HepG2 (cell line): ENCODE data around the gene CYTH1. TPM values are rescaled to one million over a fixed set of nuclear protein-coding genes. Genes with fewer than 3 reads are reported as not detected.

Experiments used
- FOXA1 ChIP-seq, 2 experiments: fragments of 450-650 bp in 1 of 2; sonication (generic) in 1 of 2; formaldehyde crosslinking in 1 of 2; IDR thresholded peaks; 2 replicates each; pipeline versions ENCODE4 v1.4.0 to v1.6.1; 2016 to 2020; ENCODE audit warnings: missing genetic modification reagents in 1 of 2
- FOXP1 ChIP-seq, 2 experiments: fragments of 450-650 bp in 1 of 2; IDR thresholded peaks; 2 replicates each; pipeline ENCODE4 v1.6.1; 2017 to 2018; ENCODE audit warnings: antibody characterized with exemption in 1 of 2
- GPN1 ChIP-seq: sonication (generic); formaldehyde crosslinking; IDR thresholded peaks from 2 replicates; pipeline ENCODE4 v1.5.1; 2020; ENCODE audit warnings: missing genetic modification reagents, borderline replicate concordance
- MIER3 ChIP-seq: IDR thresholded peaks from 2 replicates; pipeline ENCODE4 v1.6.1; 2016; ENCODE audit warnings: missing compliant biosample characterization, borderline replicate concordance
- MIXL1 ChIP-seq: IDR thresholded peaks from 2 replicates; pipeline ENCODE4 v1.6.1; 2016
- NCOA1 ChIP-seq: sonication (generic); formaldehyde crosslinking; IDR thresholded peaks from 2 replicates; pipeline ENCODE4 v1.9.0; 2021; ENCODE audit warnings: missing genetic modification reagents
- NCOA2 ChIP-seq: sonication (generic); formaldehyde crosslinking; IDR thresholded peaks from 2 replicates; pipeline ENCODE4 v1.8.0; 2022; ENCODE audit warnings: inconsistent platforms
- RNF2 ChIP-seq: fragments of 450-650 bp; conservative IDR thresholded peaks from 2 replicates; pipeline ENCODE4 v1.6.1; 2016; ENCODE audit warnings: low read depth
- SIX4 ChIP-seq: sonication (generic); formaldehyde crosslinking; IDR thresholded peaks from 2 replicates; pipeline ENCODE4 v1.4.0; 2020; ENCODE audit warnings: missing genetic modification reagents
- ZEB1 ChIP-seq: IDR thresholded peaks from 2 replicates; pipeline ENCODE4 v1.6.1; 2012; ENCODE audit warnings: mild to moderate bottlenecking, low read depth, inconsistent platforms; ENCODE audit not compliant: insufficient replicate concordance
- ZNF180 ChIP-seq: sonication (generic); formaldehyde crosslinking; IDR thresholded peaks from 2 replicates; pipeline ENCODE4 v1.4.0; 2020; ENCODE audit warnings: low read depth, missing genetic modification reagents, borderline replicate concordance
- ZNF432 ChIP-seq: sonication (generic); formaldehyde crosslinking; IDR thresholded peaks from 2 replicates; pipeline ENCODE4 v1.5.0; 2020; ENCODE audit warnings: missing genetic modification reagents, mild to moderate bottlenecking, borderline replicate concordance
- polyA plus RNA-seq, 8 experiments: library from polyadenylated mRNA; depleted of rRNA in 3 of 8; stranded (reverse) in 7 of 8; unstranded in 1 of 8; fragments of >200 nt; fragmentation: Illumina TruSeq in 4 of 8; extraction: Trizol in 4 of 8; gene quantifications; 2 replicates each; pipeline versions ENCODE4 v1.2.1 to v1.2.3, GENCODE V29; 2011 to 2016; ENCODE audit warnings: low read depth in 4 of 8, missing spikeins in 1 of 8, mixed read lengths in 1 of 8; ENCODE audit not compliant: insufficient read depth in 1 of 8
- total RNA-seq, 5 experiments: library from RNA; depleted of rRNA; stranded (reverse); fragments of >200 nt; fragmentation: Illumina TruSeq; extraction: Trizol; gene quantifications; 2 replicates each; pipeline ENCODE4 v1.2.3, GENCODE V29; 2016; ENCODE audit warnings: low read depth in 1 of 5
- TF ChIP-seq, protein P1 (sequence below): sonication (generic); formaldehyde crosslinking; IDR thresholded peaks from 2 replicates; pipeline ENCODE4 v1.4.0; 2020; ENCODE audit warnings: mild to moderate bottlenecking, missing genetic modification reagents, borderline replicate concordance
- TF ChIP-seq, protein P2 (sequence below): sonication (generic); formaldehyde crosslinking; IDR thresholded peaks from 2 replicates; pipeline ENCODE4 v1.8.0; 2022; ENCODE audit warnings: mild to moderate bottlenecking, missing genetic modification reagents, moderate library complexity
- TF ChIP-seq, protein P3 (sequence below): fragments of 450-650 bp; IDR thresholded peaks from 2 replicates; pipeline ENCODE4 v1.6.1; 2016
- TF ChIP-seq, protein P4 (sequence below): IDR thresholded peaks from 2 replicates; pipeline ENCODE4 v1.4.0; 2020; ENCODE audit warnings: mild to moderate bottlenecking, missing genetic modification reagents

CYTH1 gene
- total and polyA plus RNA-seq, 2 of the 13 experiments (the other 11 are each of a cell fraction or from before 2014, with no cell fraction given), result 20.1 to 48.9 TPM

DNA sequence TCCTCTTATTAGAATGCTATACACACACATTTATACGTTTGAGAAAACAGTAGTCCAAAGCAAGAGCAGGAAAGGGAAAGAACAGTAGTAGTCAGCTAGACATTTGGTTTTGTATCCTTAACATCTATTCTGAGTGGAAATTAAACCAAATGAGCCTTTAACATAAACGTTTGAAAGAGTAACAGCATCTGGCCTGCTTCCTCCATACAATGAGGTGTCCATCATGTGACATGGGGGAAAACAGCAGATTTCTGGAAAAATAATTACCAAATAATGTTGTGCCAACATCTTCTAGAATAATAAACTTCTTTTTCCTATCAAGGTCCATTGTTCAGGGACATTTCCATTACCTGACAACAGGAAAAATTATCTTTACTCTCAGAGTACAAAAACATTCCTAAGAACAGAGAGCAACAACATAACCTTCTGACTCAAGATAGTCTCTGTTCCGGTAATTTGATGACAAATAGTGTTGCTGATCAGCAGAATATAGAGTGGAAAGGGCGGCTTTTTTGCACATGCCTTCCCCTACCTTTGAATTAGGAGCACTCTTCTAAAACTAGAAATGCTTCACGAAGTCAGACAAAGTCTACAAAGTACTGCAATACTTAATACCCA, 20.2 kb downstream of the CYTH1 start (continued):
- TF ChIP-seq NCOA1 (CRISPR knock-in tag) (no peak), MIXL1 (0 out of 2 replicates have a peak, but pooled peaks have one; percentile 39), NCOA2 (CRISPR knock-in tag) (peak; percentile 20; the same call in 1 of the 2 replicates), SIX4 (no peak), RNF2 (no peak), MIER3 (no peak), ZNF180 (CRISPR knock-in tag) (no peak), GPN1 (CRISPR knock-in tag) (no peak), FOXP1 (IDR thresholded peaks at IDR 0.05) (no peak), FOXP1 (CRISPR knock-in tag; IDR thresholded peaks at IDR 0.05) (0 out of 2 replicates have a peak, but pooled peaks have one; percentile 36), ZNF432 (CRISPR knock-in tag) (no peak), ZEB1 (no peak), FOXA1 (IDR thresholded peaks at IDR 0.05) (no peak), FOXA1 (CRISPR knock-in tag; IDR thresholded peaks at IDR 0.05) (no peak)
- TF ChIP-seq, protein P1, sequence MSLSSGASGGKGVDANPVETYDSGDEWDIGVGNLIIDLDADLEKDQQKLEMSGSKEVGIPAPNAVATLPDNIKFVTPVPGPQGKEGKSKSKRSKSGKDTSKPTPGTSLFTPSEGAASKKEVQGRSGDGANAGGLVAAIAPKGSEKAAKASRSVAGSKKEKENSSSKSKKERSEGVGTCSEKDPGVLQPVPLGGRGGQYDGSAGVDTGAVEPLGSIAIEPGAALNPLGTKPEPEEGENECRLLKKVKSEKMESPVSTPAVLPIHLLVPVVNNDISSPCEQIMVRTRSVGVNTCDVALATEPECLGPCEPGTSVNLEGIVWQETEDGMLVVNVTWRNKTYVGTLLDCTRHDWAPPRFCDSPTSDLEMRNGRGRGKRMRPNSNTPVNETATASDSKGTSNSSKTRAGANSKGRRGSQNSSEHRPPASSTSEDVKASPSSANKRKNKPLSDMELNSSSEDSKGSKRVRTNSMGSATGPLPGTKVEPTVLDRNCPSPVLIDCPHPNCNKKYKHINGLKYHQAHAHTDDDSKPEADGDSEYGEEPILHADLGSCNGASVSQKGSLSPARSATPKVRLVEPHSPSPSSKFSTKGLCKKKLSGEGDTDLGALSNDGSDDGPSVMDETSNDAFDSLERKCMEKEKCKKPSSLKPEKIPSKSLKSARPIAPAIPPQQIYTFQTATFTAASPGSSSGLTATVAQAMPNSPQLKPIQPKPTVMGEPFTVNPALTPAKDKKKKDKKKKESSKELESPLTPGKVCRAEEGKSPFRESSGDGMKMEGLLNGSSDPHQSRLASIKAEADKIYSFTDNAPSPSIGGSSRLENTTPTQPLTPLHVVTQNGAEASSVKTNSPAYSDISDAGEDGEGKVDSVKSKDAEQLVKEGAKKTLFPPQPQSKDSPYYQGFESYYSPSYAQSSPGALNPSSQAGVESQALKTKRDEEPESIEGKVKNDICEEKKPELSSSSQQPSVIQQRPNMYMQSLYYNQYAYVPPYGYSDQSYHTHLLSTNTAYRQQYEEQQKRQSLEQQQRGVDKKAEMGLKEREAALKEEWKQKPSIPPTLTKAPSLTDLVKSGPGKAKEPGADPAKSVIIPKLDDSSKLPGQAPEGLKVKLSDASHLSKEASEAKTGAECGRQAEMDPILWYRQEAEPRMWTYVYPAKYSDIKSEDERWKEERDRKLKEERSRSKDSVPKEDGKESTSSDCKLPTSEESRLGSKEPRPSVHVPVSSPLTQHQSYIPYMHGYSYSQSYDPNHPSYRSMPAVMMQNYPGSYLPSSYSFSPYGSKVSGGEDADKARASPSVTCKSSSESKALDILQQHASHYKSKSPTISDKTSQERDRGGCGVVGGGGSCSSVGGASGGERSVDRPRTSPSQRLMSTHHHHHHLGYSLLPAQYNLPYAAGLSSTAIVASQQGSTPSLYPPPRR (CRISPR knock-in tag), result 0 out of 2 replicates have a peak, but pooled peaks have one; percentile 19
- TF ChIP-seq, protein P2, sequence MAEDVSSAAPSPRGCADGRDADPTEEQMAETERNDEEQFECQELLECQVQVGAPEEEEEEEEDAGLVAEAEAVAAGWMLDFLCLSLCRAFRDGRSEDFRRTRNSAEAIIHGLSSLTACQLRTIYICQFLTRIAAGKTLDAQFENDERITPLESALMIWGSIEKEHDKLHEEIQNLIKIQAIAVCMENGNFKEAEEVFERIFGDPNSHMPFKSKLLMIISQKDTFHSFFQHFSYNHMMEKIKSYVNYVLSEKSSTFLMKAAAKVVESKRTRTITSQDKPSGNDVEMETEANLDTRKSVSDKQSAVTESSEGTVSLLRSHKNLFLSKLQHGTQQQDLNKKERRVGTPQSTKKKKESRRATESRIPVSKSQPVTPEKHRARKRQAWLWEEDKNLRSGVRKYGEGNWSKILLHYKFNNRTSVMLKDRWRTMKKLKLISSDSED (CRISPR knock-in tag), result no peak
- TF ChIP-seq, protein P3, sequence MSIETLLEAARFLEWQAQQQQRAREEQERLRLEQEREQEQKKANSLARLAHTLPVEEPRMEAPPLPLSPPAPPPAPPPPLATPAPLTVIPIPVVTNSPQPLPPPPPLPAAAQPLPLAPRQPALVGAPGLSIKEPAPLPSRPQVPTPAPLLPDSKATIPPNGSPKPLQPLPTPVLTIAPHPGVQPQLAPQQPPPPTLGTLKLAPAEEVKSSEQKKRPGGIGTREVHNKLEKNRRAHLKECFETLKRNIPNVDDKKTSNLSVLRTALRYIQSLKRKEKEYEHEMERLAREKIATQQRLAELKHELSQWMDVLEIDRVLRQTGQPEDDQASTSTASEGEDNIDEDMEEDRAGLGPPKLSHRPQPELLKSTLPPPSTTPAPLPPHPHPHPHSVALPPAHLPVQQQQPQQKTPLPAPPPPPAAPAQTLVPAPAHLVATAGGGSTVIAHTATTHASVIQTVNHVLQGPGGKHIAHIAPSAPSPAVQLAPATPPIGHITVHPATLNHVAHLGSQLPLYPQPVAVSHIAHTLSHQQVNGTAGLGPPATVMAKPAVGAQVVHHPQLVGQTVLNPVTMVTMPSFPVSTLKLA, result no peak
- TF ChIP-seq, protein P4, sequence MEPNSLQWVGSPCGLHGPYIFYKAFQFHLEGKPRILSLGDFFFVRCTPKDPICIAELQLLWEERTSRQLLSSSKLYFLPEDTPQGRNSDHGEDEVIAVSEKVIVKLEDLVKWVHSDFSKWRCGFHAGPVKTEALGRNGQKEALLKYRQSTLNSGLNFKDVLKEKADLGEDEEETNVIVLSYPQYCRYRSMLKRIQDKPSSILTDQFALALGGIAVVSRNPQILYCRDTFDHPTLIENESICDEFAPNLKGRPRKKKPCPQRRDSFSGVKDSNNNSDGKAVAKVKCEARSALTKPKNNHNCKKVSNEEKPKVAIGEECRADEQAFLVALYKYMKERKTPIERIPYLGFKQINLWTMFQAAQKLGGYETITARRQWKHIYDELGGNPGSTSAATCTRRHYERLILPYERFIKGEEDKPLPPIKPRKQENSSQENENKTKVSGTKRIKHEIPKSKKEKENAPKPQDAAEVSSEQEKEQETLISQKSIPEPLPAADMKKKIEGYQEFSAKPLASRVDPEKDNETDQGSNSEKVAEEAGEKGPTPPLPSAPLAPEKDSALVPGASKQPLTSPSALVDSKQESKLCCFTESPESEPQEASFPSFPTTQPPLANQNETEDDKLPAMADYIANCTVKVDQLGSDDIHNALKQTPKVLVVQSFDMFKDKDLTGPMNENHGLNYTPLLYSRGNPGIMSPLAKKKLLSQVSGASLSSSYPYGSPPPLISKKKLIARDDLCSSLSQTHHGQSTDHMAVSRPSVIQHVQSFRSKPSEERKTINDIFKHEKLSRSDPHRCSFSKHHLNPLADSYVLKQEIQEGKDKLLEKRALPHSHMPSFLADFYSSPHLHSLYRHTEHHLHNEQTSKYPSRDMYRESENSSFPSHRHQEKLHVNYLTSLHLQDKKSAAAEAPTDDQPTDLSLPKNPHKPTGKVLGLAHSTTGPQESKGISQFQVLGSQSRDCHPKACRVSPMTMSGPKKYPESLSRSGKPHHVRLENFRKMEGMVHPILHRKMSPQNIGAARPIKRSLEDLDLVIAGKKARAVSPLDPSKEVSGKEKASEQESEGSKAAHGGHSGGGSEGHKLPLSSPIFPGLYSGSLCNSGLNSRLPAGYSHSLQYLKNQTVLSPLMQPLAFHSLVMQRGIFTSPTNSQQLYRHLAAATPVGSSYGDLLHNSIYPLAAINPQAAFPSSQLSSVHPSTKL (CRISPR knock-in tag), result no peak
